Inferior parietal cortex (tissue), 1 donor: ENCODE measurements around the gene ITPR2.
"Not testable (repeated sequence)": the region's sequence is repeated elsewhere in the genome, so short reads cannot be mapped to it uniquely, and the experiment has no call there.

ENCODE experiments used
- DNase-seq: peaks from one replicate; pipeline ENCODE4 v3.0.0-alpha.2; 2016; ENCODE audit errors: extremely low spot score

The ITPR2 gene

DNA sequence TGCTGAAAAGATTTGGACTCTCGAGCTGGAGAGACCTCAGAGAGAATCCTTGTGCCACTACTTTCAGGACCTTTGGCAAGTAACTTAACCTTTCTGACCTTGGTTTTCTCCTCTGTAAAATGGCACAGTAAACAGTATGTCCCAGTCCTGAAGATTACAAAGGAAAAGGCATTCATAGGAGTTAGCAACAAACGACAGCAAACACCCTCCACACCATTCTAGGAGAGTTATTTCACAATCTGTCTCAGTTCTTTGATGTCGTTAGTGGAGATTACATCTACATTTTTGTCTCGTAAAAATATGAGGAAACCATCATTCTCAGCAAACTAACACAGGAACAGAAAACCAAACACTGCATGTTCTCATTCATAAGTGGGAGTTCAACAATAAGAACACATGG, 205.7 kb downstream of the ITPR2 start:
- DNase-seq = no peak

GRCh38 chr12:26623136-26623535, 209.9 kb downstream of the ITPR2 start:
- no peak for DNase-seq

DNA sequence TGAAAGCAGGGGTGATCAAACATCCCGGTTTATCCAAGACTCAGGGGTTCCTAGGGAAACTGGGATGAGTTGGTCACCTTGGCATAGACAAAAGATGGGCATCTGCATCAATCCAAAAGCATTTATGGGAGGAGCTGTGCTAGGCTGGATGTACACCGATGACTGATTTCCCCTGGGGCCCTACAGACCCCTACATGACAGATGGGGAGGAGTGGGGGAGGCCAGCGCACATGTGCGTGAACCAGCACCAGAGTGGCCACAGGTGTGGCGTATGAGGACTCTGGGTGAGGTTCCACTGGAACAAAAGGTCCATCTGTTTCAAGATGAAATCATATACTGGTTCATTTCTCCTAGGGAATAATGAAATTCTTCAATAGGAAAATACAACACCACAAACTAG, 210.4 kb downstream of the ITPR2 start:
- no peak for DNase-seq

GRCh38 chr12:26621932-26622331, 211.1 kb downstream of the ITPR2 start:
- DNase-seq = no peak

- DNase-seq = no peak
Measured at GRCh38 chr12:26620907-26621306, 212.1 kb downstream of the ITPR2 start.

DNA sequence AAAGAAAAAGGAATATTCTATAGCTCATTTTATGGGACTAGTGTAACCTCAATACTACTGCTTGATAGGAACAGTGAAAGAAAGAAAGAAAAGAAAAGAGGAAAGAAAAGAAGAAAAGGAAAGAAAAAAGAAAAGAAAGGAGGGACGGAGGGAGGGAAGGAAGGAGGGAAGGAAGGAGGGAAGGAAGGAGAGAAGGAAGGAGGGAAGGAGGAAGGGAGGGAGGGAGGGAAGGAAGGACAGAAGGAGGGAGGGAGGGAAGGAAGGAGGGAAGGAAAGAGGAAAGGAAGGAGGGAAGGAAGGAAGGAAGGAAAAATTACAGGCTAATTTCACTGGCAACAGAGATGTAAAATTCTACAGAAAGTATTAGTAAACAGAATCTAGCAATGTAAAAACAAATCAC, 215.5 kb downstream of the ITPR2 start:
- DNase-seq = no peak

GRCh38 chr12:26614011-26614616, 218.9 kb downstream of the ITPR2 start:
- no peak for DNase-seq

DNA sequence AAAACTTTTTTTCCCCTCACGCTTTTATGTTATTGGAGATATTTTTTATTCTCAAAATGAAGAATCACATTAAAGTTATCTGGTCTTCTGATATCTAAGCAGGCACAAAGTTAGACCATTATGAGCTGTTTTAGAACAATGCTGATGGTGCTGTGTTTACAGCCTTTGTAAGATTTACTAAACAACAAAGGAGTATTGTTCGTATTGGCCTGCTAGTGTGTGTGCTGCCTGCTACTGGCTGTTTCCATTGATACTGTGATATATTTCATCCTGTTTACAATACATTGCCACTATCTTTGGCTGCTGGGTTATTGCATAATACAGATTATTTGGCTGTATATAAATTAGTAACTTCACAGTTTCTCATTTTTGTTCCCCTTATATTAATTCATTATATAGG, 220.8 kb downstream of the ITPR2 start:
- peak; percentile 72 for DNase-seq

DNA sequence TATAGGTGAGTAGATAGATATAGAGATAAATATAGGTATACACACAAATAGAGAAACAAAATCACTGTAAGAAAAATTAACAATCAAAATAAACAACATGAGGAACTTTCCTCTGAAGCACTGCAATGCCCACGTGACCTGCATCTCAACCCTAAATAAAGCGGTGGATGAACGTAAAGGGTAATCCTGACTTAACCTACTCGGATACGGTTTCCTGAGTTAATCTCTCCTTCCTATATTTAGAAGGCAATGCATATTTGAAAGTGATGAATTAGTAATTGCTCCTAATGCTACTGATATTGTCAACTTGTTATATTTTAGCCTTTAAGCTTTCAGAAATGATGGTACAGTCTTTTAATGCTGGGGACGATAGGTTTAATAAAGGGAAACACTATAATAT, 221.4 kb downstream of the ITPR2 start:
- DNase-seq = no peak

DNA sequence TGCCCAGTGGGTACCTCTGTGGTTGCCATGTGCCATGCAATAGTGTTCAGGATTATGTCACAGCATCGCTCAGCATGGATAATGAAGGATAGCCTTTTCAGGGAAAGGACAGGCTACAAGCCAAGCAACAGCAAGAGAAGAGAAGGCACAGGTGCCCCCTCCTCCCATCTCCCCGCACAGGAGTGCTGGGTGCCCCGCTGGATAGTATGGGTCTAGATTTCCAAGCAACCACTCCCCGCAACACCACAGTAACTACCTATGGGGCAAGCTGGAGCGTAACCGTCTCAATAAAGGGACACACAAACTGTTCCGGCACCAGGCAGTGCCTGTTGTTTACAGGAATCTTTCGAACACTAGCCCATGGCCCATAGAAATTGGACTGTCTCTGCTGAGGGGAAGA, 222.2 kb downstream of the ITPR2 start:
- no peak for DNase-seq

- DNase-seq = no peak
Measured at GRCh38 chr12:26609986-26610385, 223.0 kb downstream of the ITPR2 start.

DNA sequence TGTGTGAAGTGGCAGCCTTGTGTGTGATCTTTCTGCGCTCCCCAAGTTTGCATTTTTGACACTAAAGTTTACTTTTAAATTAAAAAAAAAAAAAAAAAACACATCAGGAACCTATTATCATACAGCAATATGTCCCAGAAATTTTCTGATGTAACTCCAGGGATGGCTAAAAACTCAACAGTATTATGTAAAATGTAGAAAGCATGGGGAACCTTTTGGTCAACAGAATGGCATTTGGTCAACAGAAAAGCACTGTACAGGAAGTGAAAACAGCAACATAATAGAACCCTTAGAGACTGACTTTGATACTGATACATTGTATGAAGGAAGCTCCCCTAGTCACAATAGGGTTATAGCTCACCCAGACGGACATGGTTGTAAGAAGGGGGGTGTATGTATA, 224.3 kb downstream of the ITPR2 start:
- no peak for DNase-seq

DNA sequence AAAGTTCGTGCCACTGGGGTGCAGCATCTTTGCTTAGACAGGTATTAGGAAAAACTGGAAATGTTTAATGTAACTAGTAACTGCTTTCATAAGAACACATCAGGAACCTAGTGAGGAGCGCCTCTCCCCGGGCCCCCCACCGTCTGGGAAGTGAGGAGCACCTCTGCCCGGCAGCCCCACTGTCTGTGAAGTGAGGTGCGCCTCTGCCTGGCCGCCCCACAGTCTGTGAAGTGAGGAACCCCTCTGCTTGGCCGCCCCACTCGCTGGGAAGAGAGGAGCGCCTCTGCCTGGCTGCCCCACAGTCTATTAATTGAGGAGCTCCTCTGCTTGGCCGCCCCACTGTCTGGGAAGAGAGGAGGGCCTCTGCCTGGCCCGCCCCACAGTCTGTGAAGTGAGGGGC, 224.7 kb downstream of the ITPR2 start:
- DNase-seq = no peak

DNA sequence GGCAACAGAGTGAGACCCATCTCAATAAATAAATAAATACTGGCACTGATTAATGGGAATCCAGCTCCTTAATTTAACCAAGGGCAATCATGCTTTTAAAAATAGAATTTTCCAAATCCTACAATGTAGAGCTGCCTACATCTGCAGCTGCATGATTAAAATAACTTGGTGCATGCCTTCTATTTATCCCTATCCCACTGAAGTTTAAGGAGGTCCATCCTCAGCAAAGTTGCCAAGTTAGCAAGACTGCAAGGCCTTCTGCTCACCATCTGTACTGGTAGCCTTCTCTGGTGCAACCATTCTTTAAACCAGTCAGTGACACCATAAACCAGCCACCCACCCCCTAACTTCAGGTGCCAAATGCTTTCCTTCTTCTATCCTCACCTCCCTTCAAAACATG, 226.1 kb downstream of the ITPR2 start:
- DNase-seq = no peak

DNA sequence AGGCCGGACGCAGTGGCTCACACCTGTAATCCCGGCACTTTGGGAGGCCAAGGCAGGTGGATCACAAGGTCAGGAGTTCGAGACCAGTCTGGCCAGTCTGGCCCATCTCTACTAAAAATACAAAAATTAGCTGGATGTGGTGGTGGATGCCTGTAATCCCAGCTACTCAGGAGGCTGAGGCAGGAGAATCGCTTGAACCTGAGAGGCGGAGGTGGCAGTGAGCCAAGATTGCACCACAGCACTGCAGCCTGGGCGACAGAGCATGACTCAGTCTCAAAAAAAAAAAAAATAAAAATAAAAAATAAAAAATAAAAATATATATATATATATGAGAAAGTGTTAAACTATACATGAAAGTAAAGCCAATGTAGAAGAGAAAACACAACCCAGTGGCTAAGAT, 228.2 kb downstream of the ITPR2 start:
- DNase-seq = not testable (repeated sequence)

- no peak for DNase-seq
Measured at GRCh38 chr12:26599096-26599695, 233.8 kb downstream of the ITPR2 start.

DNA sequence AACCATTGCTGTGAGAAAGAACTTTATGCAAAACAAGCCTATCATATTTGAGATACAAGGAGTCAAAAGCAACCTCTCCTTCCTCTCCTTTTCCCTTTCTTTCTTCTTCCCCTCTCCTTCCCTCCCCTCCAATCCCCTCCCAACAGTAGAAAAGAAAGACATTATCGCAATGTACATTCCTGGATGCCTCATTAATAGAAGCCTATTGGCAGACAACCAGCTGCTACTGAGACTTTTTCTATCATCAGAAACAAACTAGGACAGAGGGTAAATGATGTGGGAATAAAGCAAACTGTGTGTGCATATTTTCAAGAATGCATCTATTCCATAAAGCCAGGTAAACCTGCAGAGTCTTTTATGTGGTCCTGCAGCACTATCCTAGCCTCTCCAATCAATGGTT, 237.2 kb downstream of the ITPR2 start:
- no peak for DNase-seq

DNA sequence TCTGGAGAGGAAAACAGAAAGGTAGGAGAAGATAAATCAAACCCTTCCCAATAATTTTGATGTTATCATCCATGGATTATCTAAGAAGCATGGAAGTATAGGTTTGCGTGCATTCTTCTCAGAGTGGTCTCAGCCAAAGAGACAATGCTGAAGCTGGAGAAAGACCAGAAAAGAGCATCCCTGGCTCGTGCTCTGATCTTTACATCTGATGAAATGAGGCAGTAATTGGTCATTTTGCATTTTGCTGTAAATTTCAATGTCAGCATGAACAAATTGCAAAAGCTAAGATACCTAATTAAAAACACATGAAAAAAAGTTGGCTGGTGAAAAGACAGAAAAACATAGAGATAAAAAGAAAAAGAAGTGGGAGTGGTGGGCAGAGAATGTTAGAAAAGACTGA, 252.4 kb downstream of the ITPR2 start:
- DNase-seq = no peak

GRCh38 chr12:26576266-26576665, 256.7 kb downstream of the ITPR2 start:
- no peak for DNase-seq

DNA sequence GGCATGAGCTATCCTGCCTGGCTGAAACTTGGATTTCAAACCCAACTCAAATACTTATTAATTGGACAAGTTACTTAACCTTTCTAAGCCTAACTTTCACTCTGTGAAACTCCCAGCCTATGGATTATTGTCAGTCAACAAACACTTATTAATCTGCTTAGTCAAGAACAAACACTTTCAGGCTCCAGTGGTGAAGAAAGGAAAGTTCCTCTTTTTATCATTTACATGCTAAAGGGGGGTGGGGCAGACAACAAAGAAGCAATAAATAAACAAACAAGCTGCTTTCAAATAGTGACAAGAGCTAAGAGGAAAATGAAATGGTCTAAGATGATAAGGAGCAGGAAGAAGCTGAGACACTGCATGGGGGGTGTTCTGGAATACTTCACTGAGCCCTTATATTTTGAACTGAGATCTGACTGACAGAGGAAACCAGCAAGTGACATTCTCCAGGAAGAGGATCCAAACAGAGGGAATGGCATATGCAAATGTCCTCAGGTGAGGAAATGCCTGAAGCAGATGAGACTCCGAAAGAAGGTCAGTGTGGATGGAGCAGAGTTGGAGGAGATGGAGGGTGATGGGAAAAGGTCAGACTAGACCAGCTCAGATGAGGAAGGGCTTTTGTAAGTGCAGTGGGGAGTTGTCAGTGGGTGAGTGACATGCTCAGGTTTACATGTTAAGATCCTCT, 259.6 kb downstream of the ITPR2 start:
- DNase-seq = no peak

GRCh38 chr12:26572137-26572536, 260.9 kb downstream of the ITPR2 start:
- no peak for DNase-seq

GRCh38 chr12:26571560-26571959, 261.4 kb downstream of the ITPR2 start:
- DNase-seq = no peak

DNA sequence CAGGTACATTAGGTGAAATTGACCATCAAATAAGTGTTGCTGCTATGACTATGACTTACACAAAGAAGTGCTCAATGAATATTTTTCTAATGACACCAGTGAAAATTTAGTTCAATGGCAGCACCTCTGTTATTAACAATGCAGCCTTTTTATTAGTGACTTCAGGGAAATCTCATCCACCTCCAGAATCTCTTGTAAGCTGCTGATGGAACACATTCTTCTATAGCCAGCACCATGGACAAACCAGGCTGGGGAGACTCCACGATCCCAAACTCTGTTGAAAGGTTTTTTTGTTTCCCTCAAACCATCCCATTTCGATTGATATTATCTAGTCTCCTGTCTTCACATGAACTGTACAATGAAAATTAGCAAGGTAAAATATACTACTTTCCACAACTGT, 265.9 kb downstream of the ITPR2 start:
- no peak for DNase-seq

GRCh38 chr12:26566675-26567074, 266.3 kb downstream of the ITPR2 start:
- no peak for DNase-seq
